GM12874 (cell line): ENCODE measurements around the gene CFTR.

Experiments used
- TF ChIP-seq, protein P1 (sequence below): IDR thresholded peaks from 2 replicates; pipeline ENCODE4 v1.5.1; 2011; ENCODE audit warnings: low read depth, mild to moderate bottlenecking, control low read depth, low read length, moderate library complexity; ENCODE audit not compliant: insufficient read depth

The CFTR gene

DNA sequence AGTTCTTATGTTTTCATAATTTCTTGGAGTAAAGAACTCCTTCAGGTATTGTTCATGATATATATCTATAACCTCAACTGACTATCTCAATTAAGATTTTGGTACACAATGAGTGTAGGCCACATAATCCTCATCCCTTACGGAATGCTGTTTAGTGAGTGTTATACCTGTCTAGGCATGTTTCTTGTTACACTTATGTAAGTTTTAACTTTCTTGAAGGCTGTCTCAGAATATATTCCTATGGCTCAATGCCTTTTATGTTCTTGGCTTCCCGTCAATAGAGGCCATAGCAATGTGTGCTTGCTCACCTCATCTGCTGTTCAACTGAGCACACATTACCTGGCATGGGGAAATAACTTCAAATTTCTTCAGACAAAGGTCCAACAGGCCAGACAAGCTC is 208.3 kb downstream of the CFTR start:
- TF ChIP-seq, protein P1, sequence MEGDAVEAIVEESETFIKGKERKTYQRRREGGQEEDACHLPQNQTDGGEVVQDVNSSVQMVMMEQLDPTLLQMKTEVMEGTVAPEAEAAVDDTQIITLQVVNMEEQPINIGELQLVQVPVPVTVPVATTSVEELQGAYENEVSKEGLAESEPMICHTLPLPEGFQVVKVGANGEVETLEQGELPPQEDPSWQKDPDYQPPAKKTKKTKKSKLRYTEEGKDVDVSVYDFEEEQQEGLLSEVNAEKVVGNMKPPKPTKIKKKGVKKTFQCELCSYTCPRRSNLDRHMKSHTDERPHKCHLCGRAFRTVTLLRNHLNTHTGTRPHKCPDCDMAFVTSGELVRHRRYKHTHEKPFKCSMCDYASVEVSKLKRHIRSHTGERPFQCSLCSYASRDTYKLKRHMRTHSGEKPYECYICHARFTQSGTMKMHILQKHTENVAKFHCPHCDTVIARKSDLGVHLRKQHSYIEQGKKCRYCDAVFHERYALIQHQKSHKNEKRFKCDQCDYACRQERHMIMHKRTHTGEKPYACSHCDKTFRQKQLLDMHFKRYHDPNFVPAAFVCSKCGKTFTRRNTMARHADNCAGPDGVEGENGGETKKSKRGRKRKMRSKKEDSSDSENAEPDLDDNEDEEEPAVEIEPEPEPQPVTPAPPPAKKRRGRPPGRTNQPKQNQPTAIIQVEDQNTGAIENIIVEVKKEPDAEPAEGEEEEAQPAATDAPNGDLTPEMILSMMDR, result no peak

DNA sequence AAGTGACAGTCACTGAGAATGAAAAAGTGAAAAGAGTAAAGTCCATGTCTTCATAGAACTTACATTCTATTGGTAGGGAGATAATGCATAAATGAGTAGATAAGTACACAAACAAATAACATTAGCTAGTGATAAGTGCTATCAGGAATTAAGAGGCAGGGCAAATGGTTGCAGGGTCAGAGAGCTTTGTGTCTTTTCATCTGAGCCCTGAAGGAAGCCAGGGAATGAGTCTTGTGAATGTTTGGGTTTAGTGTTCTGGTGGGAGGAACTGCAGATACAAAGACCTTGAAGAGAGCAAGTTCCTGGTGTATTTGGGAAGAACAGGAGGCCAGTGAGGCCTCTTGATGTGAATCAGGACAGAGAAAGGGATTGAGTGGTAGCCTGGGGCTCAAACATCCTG is 209.6 kb downstream of the CFTR start:
- TF ChIP-seq, protein P1, result no peak

DNA sequence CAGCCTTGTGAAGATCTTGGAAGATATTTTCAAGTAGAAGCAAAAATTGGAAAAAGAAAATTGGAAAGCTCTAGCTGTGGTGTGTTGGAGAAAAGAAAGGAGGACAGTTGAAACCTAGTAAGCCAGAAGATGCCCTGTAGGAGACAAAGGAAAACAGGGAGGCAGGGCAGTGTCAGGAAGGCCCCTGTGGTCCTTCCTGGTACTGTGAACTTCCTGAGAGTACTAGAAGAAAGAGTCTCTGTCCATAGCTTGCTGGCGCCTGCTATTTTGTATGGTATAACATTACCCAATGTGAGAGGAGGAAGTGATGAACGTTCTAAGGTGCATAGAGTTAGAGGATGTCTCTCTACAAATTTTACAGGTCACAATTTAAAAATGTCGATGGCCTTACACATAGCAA is 210.3 kb downstream of the CFTR start:
- TF ChIP-seq, protein P1, result no peak

DNA sequence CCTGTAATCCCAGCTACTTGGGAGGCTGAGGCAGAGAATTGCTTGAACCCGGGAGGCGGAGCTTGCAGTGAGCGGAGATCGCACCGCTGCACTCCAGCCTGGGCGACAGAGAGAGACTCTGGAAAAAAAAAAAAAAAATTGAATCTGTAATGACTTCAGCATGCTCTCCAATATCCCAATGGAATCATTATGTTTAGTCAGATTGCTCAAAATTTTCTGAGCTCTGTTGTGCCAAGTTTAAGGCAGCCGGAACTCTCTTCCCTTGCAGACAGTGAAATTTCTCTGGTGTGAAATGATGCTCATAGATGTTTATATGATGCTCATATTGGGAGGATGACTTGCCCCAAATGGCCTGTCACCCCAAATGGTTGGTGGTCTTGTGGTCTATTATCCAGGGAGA is 212.5 kb downstream of the CFTR start:
- TF ChIP-seq, protein P1, result no peak

DNA sequence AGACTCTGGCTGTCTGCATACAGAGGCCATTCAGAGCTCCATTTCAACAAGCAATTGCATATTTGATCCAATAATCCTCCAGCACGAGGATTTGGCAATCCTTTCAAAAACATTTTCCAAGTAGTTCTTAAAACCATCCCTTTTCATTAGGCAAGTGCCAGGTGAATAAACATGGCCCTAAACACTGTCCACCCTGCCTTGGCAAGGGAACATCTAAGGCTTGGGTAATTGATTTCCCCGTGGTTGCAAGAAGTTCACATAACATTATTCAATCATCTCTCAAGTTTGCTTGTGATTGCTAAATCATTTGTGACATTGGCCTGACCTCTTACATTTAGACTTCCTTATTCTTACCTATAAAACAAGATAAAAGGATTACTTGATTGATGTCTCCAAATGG is 218.2 kb downstream of the CFTR start:
- TF ChIP-seq, protein P1, result no peak

DNA sequence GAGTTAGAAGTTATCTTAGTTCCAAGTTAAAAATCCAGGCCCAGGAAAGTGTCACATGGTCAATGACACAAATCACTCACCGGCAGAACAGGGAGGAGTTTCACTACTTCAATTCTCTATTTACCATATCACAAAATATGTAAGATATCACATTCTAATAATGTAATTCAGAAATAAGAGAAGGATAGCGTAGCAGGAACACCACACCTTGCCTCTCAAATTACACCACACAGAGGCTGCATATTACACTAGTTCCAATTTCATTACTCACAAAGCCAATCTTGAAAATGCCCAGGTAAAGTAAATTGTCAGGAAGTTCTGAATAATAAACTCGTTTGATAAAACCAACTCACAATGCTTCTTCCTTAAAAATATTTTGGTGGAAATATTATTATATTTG is 224.2 kb downstream of the CFTR start:
- TF ChIP-seq, protein P1, result no peak

DNA sequence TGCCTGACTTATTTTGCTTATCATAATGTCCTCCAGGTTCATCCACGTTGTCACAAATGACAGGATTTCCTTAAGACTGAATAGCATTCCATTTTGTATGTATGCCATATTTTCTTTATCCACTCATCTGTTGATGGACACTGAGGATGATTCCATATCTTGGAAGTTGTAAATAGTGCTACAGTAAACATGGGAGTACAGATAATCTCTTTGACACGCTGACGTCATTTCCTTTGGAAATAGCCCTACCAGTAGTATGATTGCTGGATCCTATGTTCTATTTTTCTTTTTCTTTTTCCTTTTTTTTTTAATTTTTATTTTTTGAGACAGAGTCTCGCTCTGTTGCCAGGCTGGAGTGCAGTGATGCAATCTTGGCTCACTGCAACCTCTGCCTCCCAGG is 225.8 kb downstream of the CFTR start:
- TF ChIP-seq, protein P1, result no peak

DNA sequence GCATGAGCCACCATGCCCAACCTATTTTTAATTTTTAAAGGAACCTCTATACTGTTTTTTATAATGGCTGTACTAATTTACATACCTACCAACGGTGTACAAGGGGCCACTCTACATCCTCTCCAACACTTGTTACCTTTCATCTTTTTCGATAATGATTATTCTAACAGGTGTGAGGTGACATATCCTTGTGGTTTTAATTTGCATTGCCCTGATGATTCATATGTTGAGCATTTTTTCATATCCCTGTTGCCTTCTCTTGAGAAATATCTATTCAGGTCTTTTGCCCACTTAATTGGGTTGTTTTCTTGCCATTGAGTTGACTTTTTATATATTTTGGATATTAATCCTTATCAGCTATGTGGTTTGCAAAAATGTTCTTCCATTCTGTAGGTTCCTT is 226.4 kb downstream of the CFTR start:
- TF ChIP-seq, protein P1, result no peak
